ENCODE measurements around the gene GPAT2.
"Not testable (repeated sequence)": the region's sequence is repeated elsewhere in the genome, so short reads cannot be mapped to it uniquely, and the experiment has no call there.

Gene GPAT2

DNA sequence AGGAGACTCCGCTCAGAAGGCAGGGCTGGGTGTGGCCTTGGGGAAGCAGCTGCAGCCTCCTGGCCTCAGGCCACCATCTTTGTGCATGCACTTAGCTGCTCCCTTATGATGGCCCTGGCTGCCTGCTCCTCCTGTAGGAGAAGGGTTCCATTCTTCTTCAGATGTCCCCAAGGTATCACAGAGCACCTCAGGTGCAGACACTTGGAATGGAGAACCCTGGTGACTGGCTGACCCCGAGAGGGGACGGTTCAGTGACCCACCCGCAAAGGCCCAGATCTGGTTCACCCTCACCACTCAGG lies 9.6 kb downstream of the GPAT2 start:
- in situ Hi-C loops (cut with HindIII; ENCODE audit: low sequenced_read_pairs), result no loop called here

DNA sequence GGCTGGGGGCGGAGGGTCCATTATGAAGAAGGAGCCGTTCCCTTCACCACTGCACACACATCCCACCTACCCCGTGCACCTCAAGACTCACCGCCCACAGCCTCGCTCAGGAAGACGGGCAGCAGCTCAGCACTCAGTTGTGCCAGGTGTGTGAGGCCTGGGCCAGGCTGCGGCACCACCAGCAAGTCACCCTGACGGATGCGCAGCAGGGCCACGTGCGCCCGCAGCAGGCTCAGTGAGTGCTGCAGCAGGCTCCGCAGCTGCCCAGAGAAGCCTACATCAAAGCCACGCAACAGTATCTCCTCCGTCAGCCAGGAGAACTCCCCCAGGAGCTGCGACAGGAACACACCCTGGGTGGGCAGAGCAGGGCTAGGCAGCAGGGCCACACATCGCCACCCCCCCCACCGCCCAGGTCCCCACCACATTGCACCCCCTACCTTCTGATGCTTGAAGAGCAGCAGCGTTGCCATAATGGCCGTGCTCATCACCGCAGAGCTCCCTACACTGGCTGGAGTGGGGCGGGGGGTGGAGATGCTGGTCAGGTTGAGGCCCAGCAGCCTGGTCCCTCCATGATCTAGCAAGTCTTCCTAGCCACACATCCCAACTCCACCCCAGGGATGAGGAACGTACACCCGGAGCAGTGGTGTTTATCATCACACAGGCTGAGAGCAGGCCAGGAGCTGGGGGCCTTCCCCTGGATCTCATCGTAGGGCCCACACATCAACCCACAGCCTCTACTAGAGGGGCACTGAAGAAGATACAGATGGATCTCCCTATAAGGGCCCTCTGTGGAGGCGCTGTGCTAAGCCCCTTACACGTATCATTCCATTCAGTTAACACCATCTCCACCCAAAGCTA lies 10.2 kb downstream of the GPAT2 start:
- in situ Hi-C loops (cut with HindIII; ENCODE audit: low sequenced_read_pairs), result no loop called here

DNA sequence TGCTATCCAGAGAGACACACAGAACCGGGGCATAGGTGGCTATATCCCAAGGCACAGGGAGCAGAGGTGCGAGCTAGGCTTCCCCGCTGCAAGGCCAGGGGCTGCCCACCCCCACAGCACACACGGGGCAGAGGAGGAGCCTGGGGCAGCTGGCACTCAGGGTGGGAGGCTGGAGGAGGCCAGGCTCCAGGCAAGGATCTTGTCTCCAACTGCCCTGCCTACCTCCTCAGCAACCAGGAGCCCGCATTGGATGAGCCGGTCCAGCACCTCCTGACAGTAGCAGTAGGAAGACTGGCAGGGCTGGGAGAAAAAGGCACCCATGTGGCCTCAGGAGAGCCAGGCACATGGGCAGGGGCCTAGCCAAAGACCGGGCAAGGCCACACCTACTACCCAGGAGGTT lies 11.0 kb downstream of the GPAT2 start:
- in situ Hi-C loops (cut with HindIII; ENCODE audit: low sequenced_read_pairs), result not testable (repeated sequence)

DNA sequence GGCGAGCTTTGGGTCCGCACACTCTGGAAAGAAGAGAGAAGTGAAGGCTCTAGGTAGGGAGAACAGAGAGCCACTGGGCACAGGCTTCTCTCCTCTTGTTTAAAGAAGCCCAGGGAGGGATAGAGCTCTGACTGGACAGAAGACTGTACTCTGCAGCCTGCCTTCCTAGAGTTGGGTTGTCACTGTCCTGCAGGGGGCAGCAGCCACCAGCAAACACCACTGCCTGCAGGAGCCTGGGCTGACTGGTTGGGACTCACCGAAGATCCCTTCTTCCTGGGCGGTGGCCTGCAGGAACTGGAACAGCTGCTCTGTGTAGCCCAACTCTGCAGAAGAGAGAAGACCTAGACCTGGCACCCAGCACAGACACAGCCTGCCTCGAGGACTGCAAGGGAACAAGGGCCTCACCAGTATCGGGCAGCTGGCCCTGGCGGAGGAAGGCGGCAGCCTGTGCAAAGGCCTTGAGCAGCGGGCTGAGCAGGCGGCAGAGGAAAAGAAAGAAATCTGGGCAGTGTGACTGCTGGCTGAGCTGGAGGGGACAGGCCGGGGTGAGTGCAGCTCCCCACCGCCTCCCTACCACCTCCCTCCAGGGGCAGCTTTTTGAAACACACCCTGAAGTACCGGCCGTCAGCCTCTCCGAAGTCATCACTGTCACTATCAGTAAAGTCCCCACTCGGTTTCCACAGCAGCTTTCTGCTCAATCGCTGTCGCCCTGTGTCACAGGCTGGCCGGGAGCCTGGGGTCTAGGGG lies 11.8 kb downstream of the GPAT2 start:
- in situ Hi-C loops (cut with HindIII; ENCODE audit: low sequenced_read_pairs), result not testable (repeated sequence)

DNA sequence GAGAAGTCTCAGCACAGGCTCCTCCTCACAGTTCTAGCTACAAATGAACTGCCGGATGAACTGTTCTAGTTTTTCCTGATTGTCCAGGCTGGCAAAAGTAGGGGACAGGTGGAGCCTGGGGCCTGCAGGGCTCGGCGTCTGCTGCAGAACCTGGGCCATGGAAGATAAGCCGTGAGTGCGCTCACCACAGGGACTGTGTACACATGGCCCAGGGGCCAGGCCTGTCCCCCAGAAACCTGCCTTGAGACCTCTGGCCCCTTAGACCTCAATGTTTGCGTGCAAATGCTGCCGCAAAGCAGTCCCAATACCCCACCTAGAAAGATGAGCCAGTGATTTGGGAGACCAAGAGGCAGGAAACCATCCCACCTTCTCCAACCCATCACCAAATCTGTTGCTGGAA lies 12.6 kb downstream of the GPAT2 start:
- in situ Hi-C loops (cut with HindIII; ENCODE audit: low sequenced_read_pairs), result not testable (repeated sequence)

DNA sequence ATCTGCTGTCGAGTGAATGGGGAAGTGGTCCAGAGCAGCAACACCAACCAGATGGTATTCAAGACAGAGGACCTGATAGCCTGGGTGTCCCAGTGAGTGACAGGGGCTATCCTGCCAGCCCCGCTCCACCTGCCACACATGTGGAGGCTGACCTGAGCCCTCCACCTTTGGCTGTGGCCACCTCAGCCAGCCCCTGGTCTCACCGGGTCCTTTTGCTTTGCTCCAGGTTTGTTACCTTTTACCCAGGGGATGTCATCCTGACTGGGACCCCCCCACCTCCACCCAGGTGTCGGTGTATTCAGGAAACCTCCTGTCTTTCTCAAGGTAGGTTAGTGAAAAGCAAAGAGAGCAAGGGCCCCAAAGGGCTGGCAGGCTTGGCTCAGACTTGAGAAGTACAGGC lies 13.6 kb downstream of the GPAT2 start:
- in situ Hi-C loops (cut with HindIII; ENCODE audit: low sequenced_read_pairs), result not testable (repeated sequence)

DNA sequence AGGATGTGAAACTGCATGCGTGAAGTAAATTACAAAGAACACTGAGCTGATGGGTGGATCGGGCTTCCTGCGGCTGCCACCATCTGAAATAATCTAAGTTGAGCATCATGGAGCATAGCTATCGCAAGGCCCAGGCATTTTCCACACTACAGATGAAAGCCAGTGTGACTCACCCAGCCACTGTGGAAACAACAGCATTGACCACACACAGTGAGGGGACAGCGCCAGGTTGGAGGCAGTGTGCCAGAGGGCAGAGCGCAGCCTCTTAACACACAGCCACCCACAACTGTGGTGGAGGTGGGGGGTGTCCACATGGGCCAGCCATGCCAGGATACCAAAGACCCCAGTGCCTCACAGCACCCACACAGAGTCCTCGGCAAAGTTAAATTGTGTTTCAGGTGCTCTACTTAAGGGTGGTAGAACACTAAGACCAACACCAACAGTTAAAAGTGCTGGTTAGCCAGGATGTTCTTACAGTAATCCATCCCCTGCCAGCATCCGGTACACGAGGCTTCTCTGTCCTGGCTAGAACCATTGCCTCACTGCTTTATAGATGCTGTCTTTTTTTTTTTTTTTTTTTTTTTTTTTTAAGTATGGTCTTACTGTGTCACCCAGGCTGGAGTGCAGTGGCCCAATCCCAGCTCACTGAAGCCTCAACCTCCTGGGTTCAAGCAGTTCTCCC lies 14.7 kb downstream of the GPAT2 start:
- in situ Hi-C loops (cut with HindIII; ENCODE audit: low sequenced_read_pairs), result not testable (repeated sequence)

DNA sequence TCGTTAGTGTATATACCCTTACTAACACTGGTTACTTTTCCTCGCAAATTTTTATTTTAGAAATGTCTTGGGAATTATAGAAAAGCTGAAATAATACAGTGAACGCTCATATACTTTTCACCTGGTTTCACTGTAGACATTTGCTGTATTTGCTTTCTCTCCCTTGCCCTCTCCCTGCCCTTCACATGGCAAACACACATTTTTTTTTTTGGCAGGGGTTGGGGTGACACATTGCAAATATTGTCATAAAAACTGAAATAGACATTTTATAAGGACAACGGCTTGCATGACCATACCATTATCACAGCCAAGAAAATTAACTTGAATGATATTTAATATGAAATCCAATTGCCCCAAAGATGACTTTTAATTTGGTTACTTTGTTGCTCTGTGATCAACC lies 18.4 kb downstream of the GPAT2 start:
- in situ Hi-C loops (cut with HindIII; ENCODE audit: low sequenced_read_pairs), result not testable (repeated sequence)

DNA sequence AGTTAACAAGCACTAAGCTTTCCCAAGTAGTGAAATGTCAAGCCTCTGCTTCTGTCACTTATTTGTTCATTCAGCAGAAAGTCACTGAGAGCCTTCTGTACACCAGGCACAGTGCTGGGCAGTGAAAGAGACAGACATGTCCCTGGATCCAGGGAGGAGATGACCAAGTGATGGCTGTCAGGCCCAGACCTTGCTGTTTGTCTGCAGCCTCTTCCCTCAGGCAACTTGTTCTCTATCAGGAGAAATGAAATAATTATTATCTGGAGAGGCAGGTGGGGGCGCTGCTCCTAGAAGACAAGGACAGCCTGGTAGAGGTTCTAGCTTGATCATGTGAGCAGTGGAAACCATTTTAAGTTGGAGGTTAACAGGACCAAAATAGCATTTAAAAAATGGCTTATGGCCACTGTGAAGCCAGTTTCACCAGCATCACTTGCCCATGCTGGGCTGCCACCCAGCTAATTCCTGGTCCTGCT lies 21.9 kb downstream of the GPAT2 start:
- in situ Hi-C loops (cut with HindIII; ENCODE audit: low sequenced_read_pairs), result not testable (repeated sequence)

DNA sequence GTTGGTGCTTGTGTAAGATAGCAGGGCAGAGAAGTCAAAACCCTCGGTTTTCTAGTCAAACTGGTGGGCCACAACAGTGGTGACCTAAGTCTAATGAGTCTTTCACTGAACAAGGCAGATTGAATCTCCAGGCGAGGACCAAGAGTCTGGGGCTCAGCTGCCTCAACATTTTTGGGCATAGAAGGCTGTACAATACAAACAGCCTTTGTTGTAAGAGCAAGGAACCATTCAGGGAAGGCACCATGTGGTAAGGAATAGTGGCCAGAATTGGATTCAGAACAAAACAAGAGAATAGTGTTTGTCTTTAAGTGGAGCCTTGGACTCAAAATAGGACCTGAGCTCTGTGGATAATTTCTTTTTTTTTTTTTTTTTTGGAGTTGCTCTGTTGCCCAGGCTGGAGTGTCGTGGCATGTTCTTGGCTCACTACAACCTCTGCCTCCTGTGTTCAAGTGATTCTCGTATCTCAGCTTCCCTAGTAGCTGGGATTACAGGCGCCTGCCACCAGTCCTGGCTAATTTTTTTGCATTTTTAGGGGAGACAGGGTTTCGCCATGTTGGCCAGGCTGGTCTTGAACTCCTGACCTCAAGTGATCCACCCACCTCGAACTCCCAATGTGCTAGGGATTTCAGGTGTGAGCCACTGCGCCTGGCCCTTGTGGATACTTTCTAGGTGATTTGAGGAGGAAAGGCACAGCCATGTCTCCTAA lies 22.5 kb downstream of the GPAT2 start:
- in situ Hi-C loops (cut with HindIII; ENCODE audit: low sequenced_read_pairs), result not testable (repeated sequence)

DNA sequence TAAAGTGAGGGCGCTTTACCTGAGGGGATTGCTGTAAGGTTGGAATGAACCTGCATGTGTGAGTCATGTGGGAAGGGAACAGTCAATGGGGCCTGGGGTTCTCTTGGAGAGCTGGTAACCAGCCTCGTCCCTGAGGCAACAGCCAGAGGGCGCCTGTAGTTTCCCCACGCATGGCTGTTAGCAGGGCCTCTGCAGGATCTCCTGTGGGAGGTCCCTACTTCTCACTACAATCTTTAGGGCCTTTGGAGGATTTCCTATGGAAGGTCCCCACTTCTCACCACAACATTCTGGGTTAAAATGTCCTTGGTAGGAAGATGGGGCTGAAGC lies 23.6 kb downstream of the GPAT2 start:
- in situ Hi-C loops (cut with HindIII; ENCODE audit: low sequenced_read_pairs), result not testable (repeated sequence)

DNA sequence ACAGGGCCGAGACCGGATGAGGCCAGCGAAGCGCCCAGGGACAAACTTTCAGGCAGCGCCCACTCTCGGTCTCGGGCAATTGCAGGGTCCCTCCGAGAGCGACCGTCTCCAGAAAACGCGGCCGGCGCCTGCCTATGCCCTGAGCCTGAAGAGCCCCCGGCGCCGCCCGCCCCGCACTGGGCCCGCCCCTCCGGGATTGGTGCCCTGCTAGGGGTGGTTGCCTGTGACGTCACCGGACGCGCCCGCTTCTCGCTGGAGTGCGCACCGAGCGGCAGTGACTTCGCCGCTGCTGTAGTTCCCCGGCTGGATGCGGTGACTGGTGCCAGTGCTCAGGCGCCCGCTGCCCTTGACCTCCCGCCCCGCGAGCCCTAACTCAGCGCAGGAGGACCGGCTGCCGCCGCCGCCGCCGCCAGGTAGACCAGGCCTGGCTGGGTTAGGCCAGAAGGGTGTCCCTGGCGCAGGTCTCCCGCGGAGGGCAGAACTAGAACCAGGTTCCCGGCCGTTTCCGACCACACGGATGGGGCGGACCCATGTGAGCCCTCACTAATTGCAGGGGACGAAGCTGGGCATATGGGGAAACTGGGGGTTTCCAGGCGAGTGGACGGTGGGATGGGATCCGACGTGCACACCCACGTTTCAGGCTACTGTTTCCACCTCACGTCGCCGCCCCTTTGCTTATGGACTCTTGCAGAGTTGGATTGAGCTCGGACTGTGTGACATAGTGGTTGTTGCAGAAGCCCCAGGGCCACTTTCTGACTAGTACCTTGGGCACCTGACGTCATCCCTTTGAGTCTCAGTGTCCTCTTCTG lies 24.2 kb downstream of the GPAT2 start:
- in situ Hi-C loops (cut with HindIII; ENCODE audit: low sequenced_read_pairs), result not testable (repeated sequence)

DNA sequence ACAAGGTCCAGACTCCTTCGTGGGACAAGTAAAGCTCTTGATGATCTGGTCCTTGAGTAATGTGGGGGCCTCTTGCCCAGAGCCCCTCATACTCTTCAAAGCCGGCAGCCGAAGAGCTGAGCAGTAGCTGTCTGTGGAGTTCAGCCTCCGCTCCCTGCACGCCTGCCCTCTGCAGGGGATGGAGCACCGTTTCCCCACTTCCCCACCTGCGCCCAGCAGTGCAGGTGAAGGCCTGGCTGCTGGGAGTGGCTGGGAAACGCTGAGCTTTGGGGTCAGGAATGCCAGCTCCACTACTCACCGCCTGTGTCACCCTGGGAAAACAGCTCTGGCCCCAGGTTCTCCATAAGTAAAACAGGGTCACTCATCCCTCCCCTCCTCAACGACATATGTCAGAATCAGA lies 24.9 kb downstream of the GPAT2 start:
- in situ Hi-C loops (cut with HindIII; ENCODE audit: low sequenced_read_pairs), result not testable (repeated sequence)

DNA sequence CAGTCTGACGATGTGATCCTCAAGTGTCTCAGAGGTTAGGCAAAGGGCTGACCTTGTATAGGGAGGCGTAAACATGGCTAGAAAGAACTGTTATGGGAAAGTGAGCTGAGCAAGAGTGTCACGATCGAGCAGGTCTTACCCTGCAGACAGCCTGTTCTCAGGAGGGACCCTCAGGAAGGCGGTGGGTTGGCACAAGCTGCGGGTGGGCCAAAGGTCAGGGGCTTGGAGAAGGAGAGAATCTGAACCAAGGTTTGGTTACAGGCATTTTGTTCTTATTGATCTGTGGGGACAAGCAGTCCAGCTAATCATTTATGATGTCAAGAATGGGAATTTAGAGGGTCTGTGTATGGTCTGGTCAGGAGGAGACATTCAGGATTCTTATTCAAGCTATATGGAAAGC lies 26.7 kb downstream of the GPAT2 start:
- in situ Hi-C loops (cut with HindIII; ENCODE audit: low sequenced_read_pairs), result not testable (repeated sequence)

DNA sequence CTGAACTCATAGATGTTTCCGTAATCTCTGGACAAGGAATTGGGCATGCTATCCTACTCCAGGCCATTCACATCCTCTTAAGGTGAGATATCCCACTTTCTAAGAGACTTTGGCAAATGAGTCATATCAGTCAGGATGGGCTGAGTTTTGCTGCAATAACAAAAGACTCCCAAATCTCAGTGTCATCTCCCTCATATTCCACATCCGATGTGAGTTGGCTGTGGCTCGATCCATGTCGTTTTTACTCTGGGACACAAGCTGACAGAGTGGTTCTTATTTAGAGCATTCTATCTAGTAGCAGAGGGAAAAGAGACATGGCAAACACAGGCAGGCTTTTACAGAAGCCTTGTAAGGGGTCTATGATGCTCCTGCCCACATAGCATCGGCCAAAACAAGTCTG lies 28.5 kb downstream of the GPAT2 start:
- in situ Hi-C loops (cut with HindIII; ENCODE audit: low sequenced_read_pairs), result not testable (repeated sequence)

DNA sequence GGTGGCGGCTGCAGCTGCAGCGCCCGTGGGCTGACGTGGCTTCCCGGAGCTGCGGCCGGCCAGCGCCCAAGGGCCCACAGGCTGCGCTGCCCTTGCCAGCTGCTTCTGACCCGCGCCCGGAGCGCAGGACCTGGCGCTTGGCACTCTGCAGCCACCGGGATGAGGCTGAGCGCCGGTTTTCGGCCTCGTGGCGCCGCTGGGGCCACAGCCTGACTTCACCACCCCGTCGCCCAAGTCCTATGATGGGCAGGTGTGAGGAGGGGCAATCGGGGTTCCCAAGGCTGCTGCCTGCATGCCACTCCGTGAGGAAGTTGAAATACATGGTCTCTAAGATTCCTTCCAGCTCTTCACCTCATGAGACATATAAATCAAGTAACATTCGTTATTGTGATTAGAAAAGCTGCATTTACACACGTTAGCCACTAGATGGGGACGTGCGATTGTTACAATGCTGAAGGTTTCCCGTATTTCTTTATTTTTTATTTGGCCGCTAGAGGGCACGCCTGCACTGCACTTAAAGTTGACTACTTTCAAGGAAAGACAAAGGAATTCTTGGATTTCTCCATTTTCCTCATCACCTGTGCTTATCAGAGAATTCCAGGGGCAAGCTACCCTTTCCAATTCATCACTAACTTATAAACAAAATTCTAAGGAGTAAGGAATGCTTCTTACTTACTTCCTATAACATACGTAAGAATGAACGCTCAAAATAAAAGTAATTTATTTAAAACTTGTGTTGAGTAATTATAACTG lies 42.0 kb downstream of the GPAT2 start:
- in situ Hi-C loops (cut with HindIII; ENCODE audit: low sequenced_read_pairs), result not testable (repeated sequence)

DNA sequence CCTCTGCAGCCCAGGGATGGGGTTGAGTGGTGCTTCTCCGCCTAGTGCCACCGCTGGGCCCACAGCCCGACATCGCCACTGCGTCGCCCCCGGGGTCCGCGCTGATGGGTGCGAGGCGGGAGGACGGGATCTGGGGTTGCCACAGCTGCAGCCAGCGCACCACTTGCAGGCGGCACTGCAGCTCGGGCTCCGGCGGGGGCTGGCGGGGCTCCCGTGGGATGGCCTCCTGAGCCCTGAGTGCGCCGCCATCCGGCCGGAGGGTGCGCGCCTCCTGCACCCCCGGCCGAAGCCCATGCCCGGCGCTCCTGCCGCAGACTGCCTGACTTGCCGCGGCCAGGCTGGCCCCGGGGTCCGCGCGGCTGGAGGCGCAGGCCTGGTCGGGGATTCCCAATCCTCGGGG lies 42.6 kb downstream of the GPAT2 start:
- in situ Hi-C loops (cut with HindIII; ENCODE audit: low sequenced_read_pairs), result not testable (repeated sequence)

DNA sequence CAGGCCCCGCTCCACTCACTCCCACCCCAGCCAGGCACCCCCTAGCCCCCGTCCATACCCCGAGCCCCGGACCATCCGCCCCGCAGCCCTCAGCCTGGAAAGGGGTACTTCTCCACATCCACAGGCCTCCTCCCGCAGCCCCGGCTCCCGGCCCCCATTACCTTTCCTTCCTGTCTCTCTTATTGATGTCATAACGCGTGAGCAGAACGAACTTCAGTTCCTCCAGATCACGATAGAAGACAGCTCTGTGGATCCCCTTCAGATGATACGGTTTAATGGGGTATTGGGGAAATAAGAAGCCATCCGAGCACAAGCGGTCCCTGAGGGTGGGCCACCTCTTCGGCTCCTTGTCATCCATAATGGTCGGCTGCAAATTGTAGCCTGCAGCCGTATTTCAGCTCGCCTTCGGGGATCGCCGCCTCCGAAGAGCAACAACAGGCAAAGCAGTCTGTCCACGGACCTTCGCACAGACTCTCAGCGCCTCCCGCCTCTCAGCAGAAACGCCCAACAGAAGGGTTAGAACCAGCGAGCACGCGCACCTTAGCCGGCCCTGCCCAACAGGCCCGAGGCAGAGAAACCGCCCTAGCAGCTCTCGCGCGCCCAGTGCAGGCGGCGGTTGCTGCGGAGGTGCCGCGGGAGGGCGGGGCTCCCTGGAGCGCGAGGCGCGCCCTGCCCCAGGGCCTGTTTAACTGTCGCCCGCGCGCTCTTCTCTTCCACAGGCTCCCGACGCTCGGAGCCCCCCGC lies 43.2 kb downstream of the GPAT2 start, which contains the start of gene ANKRD36C:
Gene ANKRD36C, minus strand, starts transcription at position 474 of the 744 bp plus-strand sequence. Its CDS starts 116 bp downstream, at position 358.
- in situ Hi-C loops (cut with HindIII; ENCODE audit: low sequenced_read_pairs), result not testable (repeated sequence)

DNA sequence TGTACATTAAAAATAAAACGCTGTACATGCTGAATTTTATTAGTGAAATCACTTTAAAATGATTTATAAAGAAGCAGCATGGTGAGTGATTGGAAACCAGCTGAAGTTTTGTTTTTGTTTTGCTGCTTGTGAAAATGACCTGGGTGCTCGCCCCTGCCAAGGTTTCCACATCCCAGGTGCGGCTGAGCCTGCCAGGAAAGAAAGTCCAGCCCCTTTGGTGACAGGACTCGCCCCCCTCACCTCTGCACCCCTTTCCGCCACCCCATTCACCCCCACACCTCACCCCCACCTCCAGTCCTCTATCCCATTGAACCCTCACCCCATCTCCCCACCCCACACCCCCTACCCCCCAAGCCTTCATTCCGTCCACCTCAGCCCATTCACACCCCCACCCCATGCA lies 43.8 kb downstream of the GPAT2 start:
- in situ Hi-C loops (cut with HindIII; ENCODE audit: low sequenced_read_pairs), result not testable (repeated sequence)
